K562 (cell line): ENCODE results near the gene CACNG7. TPM values are rescaled to one million over a fixed set of nuclear protein-coding genes. Genes with fewer than 3 reads are reported as not detected.

Experiments
- REST ChIP-seq, 2 experiments: fragments of 450-650 bp; formaldehyde crosslinking in 1 of 2; IDR thresholded peaks; 2 replicates each; pipeline versions ENCODE4 v1.4.0 to v1.6.1; 2014 to 2020; ENCODE audit warnings: mild to moderate bottlenecking in 2 of 2, borderline replicate concordance in 1 of 2, low read depth in 1 of 2
- polyA plus RNA-seq, 8 experiments: library from polyadenylated mRNA; depleted of rRNA in 4 of 8; stranded (reverse) in 5 of 8; unstranded in 3 of 8; fragments of >200 nt; fragmentation: Nextera tagmentation in 2 of 8; fragmentation: Illumina TruSeq in 1 of 8; extraction: Ambion mirVana in 2 of 8; extraction: Trizol in 1 of 8; gene quantifications; 2 replicates each; pipeline versions ENCODE4 v1.2.1 to v1.2.3, GENCODE V29; 2011 to 2014; ENCODE audit warnings: inconsistent platforms in 1 of 8, missing spikeins in 1 of 8
- total RNA-seq, 7 experiments: library from RNA; depleted of rRNA in 6 of 7; stranded (reverse); fragments of >200 nt in 6 of 7; fragmentation: Illumina TruSeq in 2 of 7; extraction: Trizol in 2 of 7; gene quantifications; 2 replicates each; pipeline versions ENCODE4 v1.2.1 to v1.2.3, GENCODE V29; 2011 to 2021; ENCODE audit warnings: low replicate concordance in 1 of 7

The CACNG7 gene
- total and polyA plus RNA-seq, 9 of the 15 experiments (the other 6 are each of a cell fraction or from before 2014, with no cell fraction given), result not detected

- TF ChIP-seq REST (IDR thresholded peaks at IDR 0.05; ENCODE audit: borderline replicate concordance) (peak; percentile 56; the same call in 1 of the 2 replicates), REST (CRISPR knock-in tag; IDR thresholded peaks at IDR 0.05; ENCODE audit: low read depth) (no peak)
Observed at GRCh38 chr19:53906211-53907192, 2.6 kb upstream of the CACNG7 start (continued).
